Activated naive CD4-positive, alpha-beta T cell treated with anti-CD3 and anti-CD28 coated beads, Interleukin-2, amount 50 U/mL, for 24 hours (primary cell): Measurements from ENCODE around the gene HSD17B12.
"Not testable (repeated sequence)": the region's sequence is repeated elsewhere in the genome, so short reads cannot be mapped to it uniquely, and the experiment has no call there.

Experiments
- H3K27ac Mint-ChIP-seq: one replicate; pipeline ENCODE4 v1.8.0; 2021; ENCODE audit warnings: mild to moderate bottlenecking, mixed read lengths
- H3K27me3 Mint-ChIP-seq: one replicate; pipeline ENCODE4 v1.8.0; 2021; ENCODE audit warnings: mixed read lengths
- H3K36me3 Mint-ChIP-seq: one replicate; pipeline ENCODE4 v1.8.0; 2021; ENCODE audit warnings: mixed read lengths
- H3K4me1 Mint-ChIP-seq: one replicate; pipeline ENCODE4 v1.8.0; 2021; ENCODE audit warnings: mixed read lengths
- H3K4me3 Mint-ChIP-seq: one replicate; pipeline ENCODE4 v1.8.0; 2021; ENCODE audit warnings: mild to moderate bottlenecking, mixed read lengths
- H3K9me3 Mint-ChIP-seq: one replicate; pipeline ENCODE4 v1.8.0; 2021; ENCODE audit warnings: mixed read lengths

Gene HSD17B12

GRCh38 chr11:43751726-43752125 is 71.2 kb downstream of the HSD17B12 start:
- Mint-ChIP-seq H3K4me1 (no peaks in the 10 kb centered on the region), H3K9me3 (peaks cover 5% of the 10 kb centered on the region), H3K27ac (no peak overlapping the region), H3K27me3 (no peaks in the 10 kb centered on the region), H3K36me3 (peaks cover 27% of the 10 kb centered on the region), H3K4me3 (no peak overlapping the region)

GRCh38 chr11:43756575-43756974 is 76.0 kb downstream of the HSD17B12 start:
- H3K36me3 Mint-ChIP-seq: peaks cover 32% of the 10 kb centered on the region
- H3K27ac Mint-ChIP-seq: no peak overlapping the region
- H3K27me3 Mint-ChIP-seq: no peaks in the 10 kb centered on the region
- no peak overlapping the region for H3K4me3 Mint-ChIP-seq
- H3K4me1 Mint-ChIP-seq: no peaks in the 10 kb centered on the region
- H3K9me3 Mint-ChIP-seq: no peaks in the 10 kb centered on the region

- Mint-ChIP-seq H3K4me3 (no peak overlapping the region), H3K27ac (no peak overlapping the region), H3K36me3 (peaks cover 36% of the 10 kb centered on the region), H3K9me3 (no peaks in the 10 kb centered on the region), H3K4me1 (no peaks in the 10 kb centered on the region), H3K27me3 (no peaks in the 10 kb centered on the region)
Observed at GRCh38 chr11:43758927-43759326, 78.4 kb downstream of the HSD17B12 start.

GRCh38 chr11:43760902-43761301 is 80.4 kb downstream of the HSD17B12 start:
- no peak overlapping the region for H3K27ac Mint-ChIP-seq
- H3K4me1 Mint-ChIP-seq: no peaks in the 10 kb centered on the region
- H3K36me3 Mint-ChIP-seq: peaks cover 41% of the 10 kb centered on the region
- H3K27me3 Mint-ChIP-seq: no peaks in the 10 kb centered on the region
- no peaks in the 10 kb centered on the region for H3K9me3 Mint-ChIP-seq
- H3K4me3 Mint-ChIP-seq: no peak overlapping the region

GRCh38 chr11:43765194-43765593 is 84.7 kb downstream of the HSD17B12 start:
- Mint-ChIP-seq H3K4me3 (no peak overlapping the region), H3K9me3 (peaks cover 5% of the 10 kb centered on the region), H3K27ac (no peak overlapping the region), H3K27me3 (no peaks in the 10 kb centered on the region), H3K36me3 (peaks cover 31% of the 10 kb centered on the region), H3K4me1 (no peaks in the 10 kb centered on the region)

DNA sequence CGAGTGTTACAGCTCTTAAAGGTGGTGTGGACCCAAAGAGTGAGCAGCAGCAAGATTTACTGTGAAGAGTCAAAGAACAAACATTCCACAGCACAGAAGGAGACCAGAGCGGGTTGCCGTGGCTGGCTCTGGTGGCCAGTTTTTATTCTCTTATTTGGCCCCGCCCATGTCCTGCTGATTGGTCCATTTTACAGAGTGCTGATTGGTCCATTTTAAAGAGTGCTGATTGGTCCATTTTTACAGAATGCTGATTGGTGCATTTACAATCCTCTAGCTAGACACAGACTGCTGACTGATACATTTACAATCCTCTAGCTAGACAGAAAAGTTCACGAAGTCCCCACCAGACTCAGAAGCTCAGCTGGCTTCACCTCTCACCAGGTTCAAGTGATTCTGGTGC is 88.1 kb downstream of the HSD17B12 start:
- H3K36me3 Mint-ChIP-seq: peaks cover 30% of the 10 kb centered on the region
- not testable (repeated sequence) for H3K9me3 Mint-ChIP-seq, H3K4me1 Mint-ChIP-seq, H3K4me3 Mint-ChIP-seq, H3K27me3 Mint-ChIP-seq, H3K27ac Mint-ChIP-seq

- H3K4me3 Mint-ChIP-seq: no peak overlapping the region
- peaks cover 8% of the 10 kb centered on the region for H3K9me3 Mint-ChIP-seq
- no peaks in the 10 kb centered on the region for H3K4me1 Mint-ChIP-seq
- peaks cover 26% of the 10 kb centered on the region for H3K36me3 Mint-ChIP-seq
- no peak overlapping the region for H3K27ac Mint-ChIP-seq
- H3K27me3 Mint-ChIP-seq: no peaks in the 10 kb centered on the region
Observed at GRCh38 chr11:43770173-43770572, 89.6 kb downstream of the HSD17B12 start.

GRCh38 chr11:43772733-43773132 is 92.2 kb downstream of the HSD17B12 start:
- peaks cover 19% of the 10 kb centered on the region for H3K36me3 Mint-ChIP-seq

DNA sequence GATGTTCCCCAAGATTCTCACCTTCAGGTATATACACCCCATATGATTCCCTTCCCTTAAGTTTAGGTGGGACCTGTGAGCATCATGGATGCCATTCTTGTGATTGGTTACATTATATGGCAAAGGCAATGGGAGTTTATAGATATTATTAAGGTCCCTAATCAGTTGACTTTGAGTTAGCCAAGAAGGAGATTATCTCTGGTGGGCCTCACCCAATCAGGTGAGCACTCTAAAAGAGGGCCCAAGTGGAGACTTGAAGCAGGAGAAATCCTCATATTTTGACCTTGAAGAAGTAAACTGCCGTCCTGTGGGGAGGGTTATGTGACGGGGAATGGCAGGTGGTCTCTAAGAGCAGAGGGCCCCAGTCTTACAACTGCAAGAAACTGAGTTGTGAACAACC is 94.2 kb downstream of the HSD17B12 start:
- Mint-ChIP-seq H3K27ac (no peak overlapping the region), H3K27me3 (no peaks in the 10 kb centered on the region), H3K4me3 (no peak overlapping the region), H3K36me3 (peaks cover 19% of the 10 kb centered on the region), H3K4me1 (no peaks in the 10 kb centered on the region), H3K9me3 (peaks cover 4% of the 10 kb centered on the region)

More at GRCh38 chr11:43772733-43773132, 92.2 kb downstream of the HSD17B12 start:
- no peak overlapping the region for H3K4me3 Mint-ChIP-seq
- H3K27me3 Mint-ChIP-seq: no peaks in the 10 kb centered on the region
- no peaks in the 10 kb centered on the region for H3K4me1 Mint-ChIP-seq
- no peak overlapping the region for H3K27ac Mint-ChIP-seq
- H3K9me3 Mint-ChIP-seq: peaks cover 4% of the 10 kb centered on the region

DNA sequence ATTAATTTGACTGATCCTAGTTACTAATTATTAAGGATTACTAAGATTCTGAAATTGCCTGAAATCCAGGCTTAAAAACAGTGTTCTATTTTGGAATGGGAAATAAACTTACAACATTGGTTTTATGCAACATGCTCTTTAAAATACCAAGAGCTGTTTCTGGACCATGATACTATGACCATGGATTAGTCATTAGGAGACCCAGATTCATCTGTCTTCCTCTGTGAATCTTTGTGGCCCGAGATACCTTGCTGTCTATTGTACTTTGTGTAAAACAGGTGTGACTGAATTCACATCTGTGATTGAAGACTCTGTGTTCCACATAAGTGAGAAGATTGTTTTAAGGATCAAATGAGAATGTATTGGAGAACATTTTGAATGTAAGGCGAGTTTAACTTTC is 98.8 kb downstream of the HSD17B12 start:
- Mint-ChIP-seq H3K27me3 (no peaks in the 10 kb centered on the region), H3K4me1 (no peaks in the 10 kb centered on the region), H3K9me3 (peaks cover 4% of the 10 kb centered on the region), H3K4me3 (no peak overlapping the region), H3K27ac (no peak overlapping the region), H3K36me3 (peaks cover 21% of the 10 kb centered on the region)

GRCh38 chr11:43784301-43784700 is 103.8 kb downstream of the HSD17B12 start:
- peaks cover 5% of the 10 kb centered on the region for H3K9me3 Mint-ChIP-seq
- H3K4me1 Mint-ChIP-seq: peaks cover 7% of the 10 kb centered on the region
- H3K27me3 Mint-ChIP-seq: no peaks in the 10 kb centered on the region
- H3K36me3 Mint-ChIP-seq: peaks cover 23% of the 10 kb centered on the region
- H3K27ac Mint-ChIP-seq: no peak overlapping the region
- no peak overlapping the region for H3K4me3 Mint-ChIP-seq

- Mint-ChIP-seq H3K4me1 (peaks cover 7% of the 10 kb centered on the region), H3K4me3 (no peak overlapping the region), H3K36me3 (peaks cover 23% of the 10 kb centered on the region), H3K27me3 (no peaks in the 10 kb centered on the region), H3K27ac (no peak overlapping the region), H3K9me3 (peaks cover 5% of the 10 kb centered on the region)
Observed at GRCh38 chr11:43784866-43785265, 104.3 kb downstream of the HSD17B12 start.

DNA sequence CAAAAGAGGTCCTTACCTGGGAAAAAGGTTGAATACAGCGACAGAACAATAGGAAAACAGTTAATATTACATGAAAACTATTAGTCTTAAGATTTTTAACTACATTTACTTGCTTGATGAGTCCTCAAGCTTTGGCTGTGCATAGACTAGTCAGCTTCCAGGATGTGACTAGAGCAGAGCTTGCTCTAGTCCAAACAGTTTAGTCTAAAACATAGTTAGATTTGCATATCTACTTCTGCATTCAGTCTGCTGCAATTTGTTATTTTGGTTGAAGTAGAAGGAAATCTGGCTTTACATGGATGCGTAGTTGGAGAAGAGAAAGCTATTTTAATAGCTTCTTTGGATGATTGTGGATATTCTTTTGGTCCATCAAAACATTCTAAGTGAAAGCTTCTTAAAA is 104.8 kb downstream of the HSD17B12 start:
- Mint-ChIP-seq H3K4me1 (peaks cover 7% of the 10 kb centered on the region), H3K27ac (no peak overlapping the region), H3K4me3 (no peak overlapping the region), H3K9me3 (peaks cover 5% of the 10 kb centered on the region), H3K36me3 (peaks cover 23% of the 10 kb centered on the region), H3K27me3 (no peaks in the 10 kb centered on the region)

DNA sequence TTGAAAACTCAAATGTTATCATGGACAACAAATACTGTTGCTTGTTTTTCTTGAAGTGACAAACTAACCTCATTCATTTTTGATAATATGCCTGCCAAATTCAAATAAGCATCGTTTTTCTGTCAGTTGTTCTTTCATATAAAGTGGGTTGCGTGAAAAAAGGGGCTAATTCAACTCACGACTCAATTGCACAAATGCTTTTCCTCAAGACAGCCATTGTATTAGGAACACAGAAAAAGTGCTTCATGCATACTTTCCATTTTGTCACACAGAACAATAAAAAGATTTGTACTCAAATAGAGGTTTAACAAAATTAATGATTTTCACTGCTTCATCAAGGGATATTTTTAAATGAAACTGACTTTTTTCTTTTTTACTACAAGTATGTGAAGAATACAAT is 105.5 kb downstream of the HSD17B12 start:
- Mint-ChIP-seq H3K4me1 (peaks cover 7% of the 10 kb centered on the region), H3K4me3 (no peak overlapping the region)

DNA sequence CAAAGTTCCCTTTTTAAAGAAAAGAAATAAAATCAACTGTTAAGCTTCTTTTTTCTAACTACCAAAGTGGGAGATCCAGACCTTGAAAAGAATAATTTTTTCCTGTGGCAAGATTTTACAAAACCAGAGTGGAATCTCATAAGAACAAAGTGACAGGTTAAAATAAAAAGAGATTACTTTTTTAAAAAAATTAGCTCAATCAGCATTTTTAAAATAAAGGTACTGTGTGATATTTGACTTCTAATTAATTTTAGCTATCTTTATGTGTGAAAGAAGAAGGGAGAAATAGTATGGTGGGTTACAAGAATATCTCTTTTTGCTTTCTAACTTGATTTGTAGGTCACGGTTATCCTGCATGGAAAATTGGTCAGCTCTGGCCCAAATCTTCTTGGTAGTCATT is 107.3 kb downstream of the HSD17B12 start:
- peaks cover 5% of the 10 kb centered on the region for H3K9me3 Mint-ChIP-seq
- H3K27ac Mint-ChIP-seq: no peak overlapping the region
- peaks cover 7% of the 10 kb centered on the region for H3K4me1 Mint-ChIP-seq
- H3K27me3 Mint-ChIP-seq: no peaks in the 10 kb centered on the region
- H3K4me3 Mint-ChIP-seq: no peak overlapping the region
- H3K36me3 Mint-ChIP-seq: peaks cover 17% of the 10 kb centered on the region

More for the DNA sequence above, 105.5 kb downstream of the HSD17B12 start:
- Mint-ChIP-seq H3K36me3 (peaks cover 22% of the 10 kb centered on the region), H3K9me3 (peaks cover 5% of the 10 kb centered on the region), H3K27me3 (no peaks in the 10 kb centered on the region), H3K27ac (no peak overlapping the region)

DNA sequence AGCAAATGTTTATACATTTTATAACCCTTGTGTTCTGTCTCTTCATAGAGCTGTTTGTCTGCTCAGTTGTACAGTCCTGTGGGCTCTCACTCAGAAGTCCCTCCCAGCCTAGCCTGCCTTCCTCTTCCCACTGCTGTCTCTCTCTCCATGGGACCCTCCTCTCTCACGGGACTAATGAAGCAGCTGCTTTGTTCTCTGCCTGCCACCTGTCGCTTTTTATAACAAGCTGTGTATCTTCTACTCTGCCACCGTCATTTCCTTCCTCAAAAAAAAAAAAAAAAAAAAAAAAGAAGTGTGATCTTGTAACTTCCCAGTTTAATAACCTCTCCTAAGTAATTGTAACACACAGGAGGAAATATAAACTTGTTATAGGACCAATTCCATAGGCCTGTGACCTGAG is 107.9 kb downstream of the HSD17B12 start:
- no peaks in the 10 kb centered on the region for H3K27me3 Mint-ChIP-seq
- H3K4me3 Mint-ChIP-seq: no peak overlapping the region
- peaks cover 19% of the 10 kb centered on the region for H3K36me3 Mint-ChIP-seq
- H3K9me3 Mint-ChIP-seq: peaks cover 5% of the 10 kb centered on the region
- H3K4me1 Mint-ChIP-seq: peaks cover 7% of the 10 kb centered on the region
- no peak overlapping the region for H3K27ac Mint-ChIP-seq

GRCh38 chr11:43789700-43790443 is 109.3 kb downstream of the HSD17B12 start:
- H3K36me3 Mint-ChIP-seq: peaks cover 14% of the 10 kb centered on the region
- H3K4me3 Mint-ChIP-seq: no peak overlapping the region
- no peaks in the 10 kb centered on the region for H3K27me3 Mint-ChIP-seq
- no peak overlapping the region for H3K27ac Mint-ChIP-seq
- peaks cover 5% of the 10 kb centered on the region for H3K9me3 Mint-ChIP-seq
- peaks cover 7% of the 10 kb centered on the region for H3K4me1 Mint-ChIP-seq
